CD4-positive, alpha-beta T cell treated with Interleukin-15 for 1 hour (primary cell): Measurements from ENCODE around the gene FXYD1.
"Not testable (repeated sequence)": the region's sequence is repeated elsewhere in the genome, so short reads cannot be mapped to it uniquely, and the experiment has no call there.

Experiments used
- DNase-seq: peaks from one replicate; pipeline ENCODE4 v3.0.0-alpha.2; 2020

FXYD1 gene

GRCh38 chr19:35125749-35126623, 12.6 kb upstream of the FXYD1 start:
- DNase-seq = no peak

- no peak for DNase-seq
These were observed 12.0 kb upstream of the FXYD1 start for GRCh38 chr19:35126624-35126959.

- no peak for DNase-seq
These were observed 10.8 kb upstream of the FXYD1 start for GRCh38 chr19:35127871-35128270.

GRCh38 chr19:35128398-35129057, 10.1 kb upstream of the FXYD1 start:
- DNase-seq = no peak

GRCh38 chr19:35129724-35130274, 8.8 kb upstream of the FXYD1 start:
- DNase-seq = not testable (repeated sequence)

GRCh38 chr19:35130761-35131720, 7.6 kb upstream of the FXYD1 start:
- no peak for DNase-seq

GRCh38 chr19:35132254-35132653, 6.4 kb upstream of the FXYD1 start:
- no peak for DNase-seq

GRCh38 chr19:35133826-35134225, 4.8 kb upstream of the FXYD1 start:
- no peak for DNase-seq

GRCh38 chr19:35134601-35135242, 3.9 kb upstream of the FXYD1 start, which contains the start of gene LGI4:
Gene LGI4 (minus strand): TSS chr19:35135059. CDS start chr19:35134680, 379 bp downstream.
- no peak for DNase-seq

- DNase-seq = peak; percentile 67
These were observed 3.2 kb upstream of the FXYD1 start for GRCh38 chr19:35135389-35135909.

- DNase-seq = no peak
These were observed 2.4 kb upstream of the FXYD1 start for GRCh38 chr19:35136231-35136630.

- DNase-seq = no peak
These were observed 1.5 kb upstream of the FXYD1 start for GRCh38 chr19:35136977-35137702.

GRCh38 chr19:35140207-35140961, 1.8 kb downstream of the FXYD1 start:
- DNase-seq = no peak

GRCh38 chr19:35140962-35141836, 2.6 kb downstream of the FXYD1 start:
- DNase-seq = peak; percentile 95

GRCh38 chr19:35141837-35142605, 3.4 kb downstream of the FXYD1 start:
- DNase-seq = no peak

GRCh38 chr19:35142606-35143230, 4.1 kb downstream of the FXYD1 start:
- DNase-seq = peak; percentile 72

GRCh38 chr19:35143231-35143715, 4.6 kb downstream of the FXYD1 start, which contains the start of gene FXYD7:
Gene FXYD7 (plus strand): TSS chr19:35143255. CDS start chr19:35143334, 79 bp downstream.
- no peak for DNase-seq

- DNase-seq = no peak
These were observed 5.2 kb downstream of the FXYD1 start for GRCh38 chr19:35143818-35144217.
